HG02973 (cell line): Measurements from ENCODE around the gene FAM83G.
"Not testable (repeated sequence)": the region's sequence is repeated elsewhere in the genome, so short reads cannot be mapped to it uniquely, and the experiment has no call there.

ENCODE experiments used
- ATAC-seq: cut with Tn5 transposase; IDR thresholded peaks from one replicate; pipeline ENCODE4 v1.9.1; 2021; ENCODE audit warnings: moderate library complexity; ENCODE audit not compliant: unreplicated experiment

The FAM83G gene

GRCh38 chr17:18956581-18956980 is 48.0 kb downstream of the FAM83G start:
- no peak for ATAC-seq

- ATAC-seq: not testable (repeated sequence)
Observed at GRCh38 chr17:18956021-18956420, 48.5 kb downstream of the FAM83G start.

- ATAC-seq: no peak
Observed at GRCh38 chr17:18955009-18955408, 49.6 kb downstream of the FAM83G start.

- no peak for ATAC-seq
Observed at GRCh38 chr17:18954321-18954720, 50.2 kb downstream of the FAM83G start.

GRCh38 chr17:18953231-18953728 is 51.3 kb downstream of the FAM83G start:
- no peak for ATAC-seq

GRCh38 chr17:18951941-18952842 is 52.4 kb downstream of the FAM83G start, which contains the start of gene SLC5A10:
Gene SLC5A10 (plus strand): TSS chr17:18952165. CDS start chr17:18952206, 41 bp downstream.
- ATAC-seq: no peak

GRCh38 chr17:18950944-18951905 is 53.3 kb downstream of the FAM83G start:
- no peak for ATAC-seq

- ATAC-seq: no peak
Observed at GRCh38 chr17:18950346-18950745, 54.2 kb downstream of the FAM83G start.

GRCh38 chr17:18949566-18949965 is 55.0 kb downstream of the FAM83G start:
- ATAC-seq: no peak

- no peak for ATAC-seq
Observed at GRCh38 chr17:18948476-18949006, 56.0 kb downstream of the FAM83G start.

- no peak for ATAC-seq
Observed at GRCh38 chr17:18947866-18948265, 56.7 kb downstream of the FAM83G start.

- no peak for ATAC-seq
Observed at GRCh38 chr17:18946536-18946935, 58.0 kb downstream of the FAM83G start.

GRCh38 chr17:18944646-18945045 is 59.9 kb downstream of the FAM83G start:
- no peak for ATAC-seq

GRCh38 chr17:18938692-18939023 is 65.9 kb downstream of the FAM83G start:
- ATAC-seq: no peak

GRCh38 chr17:18937981-18938691 is 66.4 kb downstream of the FAM83G start:
- no peak for ATAC-seq

- no peak for ATAC-seq
Observed at GRCh38 chr17:18933102-18934058, 71.2 kb downstream of the FAM83G start.

- no peak for ATAC-seq
Observed at GRCh38 chr17:18932360-18933055, 72.1 kb downstream of the FAM83G start.

- ATAC-seq: no peak
Observed at GRCh38 chr17:18928628-18929125, 75.9 kb downstream of the FAM83G start.

GRCh38 chr17:18925187-18925586 is 79.4 kb downstream of the FAM83G start:
- ATAC-seq: no peak
